HG03025 (cell line): ENCODE measurements around the gene SPATA31C1.
"Not testable (repeated sequence)": the region's sequence is repeated elsewhere in the genome, so short reads cannot be mapped to it uniquely, and the experiment has no call there.

ENCODE experiments used
- ATAC-seq: cut with Tn5 transposase; IDR thresholded peaks from one replicate; pipeline ENCODE4 v1.9.1; 2021; ENCODE audit warnings: mild to moderate bottlenecking, moderate library complexity; ENCODE audit not compliant: unreplicated experiment, low FRiP score

The SPATA31C1 gene

DNA sequence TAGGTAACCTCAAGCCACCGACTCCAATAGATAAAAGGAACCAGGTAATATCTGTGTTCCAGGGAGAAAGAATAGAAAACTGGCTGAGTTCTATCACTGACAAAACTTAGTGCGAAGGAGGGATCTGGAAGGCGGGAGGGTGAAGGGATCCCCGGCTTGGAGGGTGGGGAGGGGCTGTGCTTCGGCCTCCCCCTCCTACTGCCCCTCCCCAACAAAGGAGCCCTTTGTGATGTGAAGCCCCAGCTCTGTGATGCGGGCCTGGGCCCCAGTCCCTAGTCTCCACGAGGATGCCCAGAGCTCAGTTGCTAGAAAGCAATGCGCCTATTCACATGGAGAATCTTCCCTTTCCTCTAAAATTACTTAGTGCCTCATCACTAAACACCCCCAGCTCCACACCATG is at the start of gene SPATA31C1:
Gene SPATA31C1 (plus strand): TSS at position 301 of the 400 bp plus-strand sequence.
- not testable (repeated sequence) for ATAC-seq

DNA sequence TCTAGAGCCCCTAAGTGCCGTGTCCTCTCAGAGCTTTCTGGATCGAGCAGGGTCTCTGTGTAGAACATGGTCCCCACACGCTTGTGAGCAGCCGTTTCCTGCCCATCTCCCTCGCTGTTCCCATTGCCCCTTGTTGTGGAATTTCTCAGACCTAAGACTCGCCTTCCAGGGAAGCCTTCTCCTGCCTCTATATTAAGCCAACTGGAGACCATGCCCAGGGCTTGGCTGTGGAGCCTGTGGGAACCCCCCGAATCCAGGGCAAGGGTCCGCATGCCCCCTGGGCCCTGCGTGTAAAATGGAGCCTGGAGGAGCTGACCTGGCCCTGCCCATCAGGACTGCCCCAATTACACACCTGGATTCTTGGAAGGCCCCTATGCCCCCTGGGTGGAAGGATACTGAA is 49.6 kb upstream of the SPATA31C1 start:
- no peak for ATAC-seq

DNA sequence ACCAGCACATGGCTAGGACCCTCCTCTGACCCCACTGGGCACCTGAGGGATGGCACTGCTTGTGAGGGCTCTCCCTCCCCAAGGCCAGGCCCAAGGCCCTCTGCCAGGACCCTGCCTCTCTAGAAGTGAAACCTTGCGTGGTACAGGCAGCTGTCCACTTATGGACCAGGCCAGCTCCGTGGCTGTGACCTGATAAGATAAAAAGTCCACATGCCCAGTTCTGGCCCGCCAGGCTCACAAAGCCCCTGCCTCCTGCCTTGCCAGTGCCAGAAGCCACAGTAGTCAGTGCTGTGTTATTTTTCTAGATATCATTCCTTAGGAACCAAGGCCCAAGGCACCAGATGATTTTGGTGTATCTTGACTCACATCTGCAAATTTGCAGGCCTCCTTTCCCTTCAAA is 49.1 kb upstream of the SPATA31C1 start:
- ATAC-seq: no peak

DNA sequence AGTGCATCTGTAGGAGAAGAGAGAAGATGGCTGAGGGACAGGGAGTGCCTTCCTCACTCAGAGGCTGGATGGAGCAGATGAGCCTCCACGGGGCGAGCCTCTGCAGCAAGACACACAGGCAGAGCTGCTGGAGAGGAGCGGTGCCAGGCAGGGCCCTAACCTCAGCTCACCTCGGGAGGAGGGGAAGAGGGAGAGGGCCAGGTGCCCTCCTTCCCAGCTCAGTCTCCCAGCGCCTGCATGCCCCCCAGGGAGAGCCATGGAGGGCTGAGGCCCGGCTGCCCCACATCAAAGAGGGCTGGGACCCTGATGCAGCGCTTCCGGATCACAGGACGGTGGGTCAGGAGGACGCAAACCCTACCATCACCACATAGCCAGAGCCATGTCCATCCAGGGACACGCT is 48.7 kb upstream of the SPATA31C1 start:
- no peak for ATAC-seq

DNA sequence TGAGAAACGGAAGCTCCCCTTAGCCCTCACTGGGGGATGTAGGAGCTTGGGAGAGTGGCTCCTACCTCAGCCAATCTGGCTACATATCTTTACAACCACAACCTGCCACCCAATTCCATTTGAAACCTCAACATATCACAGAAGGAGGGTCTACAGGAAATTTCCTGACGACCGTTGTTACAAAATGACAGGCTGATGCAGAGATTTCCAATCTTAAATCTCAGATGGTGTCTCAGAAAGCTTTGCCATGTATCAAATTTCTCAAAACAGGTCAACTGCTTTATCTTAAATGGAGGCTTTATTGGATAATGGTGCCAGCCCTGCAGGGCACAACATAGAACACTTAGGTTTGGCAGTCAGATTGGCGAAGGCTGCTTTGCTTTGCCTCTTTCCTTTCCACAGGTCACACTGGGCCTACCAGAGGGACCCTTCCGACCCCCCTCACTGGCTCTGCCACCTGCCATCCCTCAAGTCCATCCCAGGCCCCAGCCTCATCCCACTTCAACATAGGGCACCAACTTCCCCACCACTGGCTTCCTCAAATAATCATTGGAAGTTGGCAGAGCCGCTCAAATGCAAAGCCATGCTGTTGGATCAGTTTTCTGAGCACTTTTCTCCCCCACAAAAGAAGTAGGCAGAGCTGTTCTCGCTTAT is 46.2 kb upstream of the SPATA31C1 start:
- ATAC-seq: no peak

DNA sequence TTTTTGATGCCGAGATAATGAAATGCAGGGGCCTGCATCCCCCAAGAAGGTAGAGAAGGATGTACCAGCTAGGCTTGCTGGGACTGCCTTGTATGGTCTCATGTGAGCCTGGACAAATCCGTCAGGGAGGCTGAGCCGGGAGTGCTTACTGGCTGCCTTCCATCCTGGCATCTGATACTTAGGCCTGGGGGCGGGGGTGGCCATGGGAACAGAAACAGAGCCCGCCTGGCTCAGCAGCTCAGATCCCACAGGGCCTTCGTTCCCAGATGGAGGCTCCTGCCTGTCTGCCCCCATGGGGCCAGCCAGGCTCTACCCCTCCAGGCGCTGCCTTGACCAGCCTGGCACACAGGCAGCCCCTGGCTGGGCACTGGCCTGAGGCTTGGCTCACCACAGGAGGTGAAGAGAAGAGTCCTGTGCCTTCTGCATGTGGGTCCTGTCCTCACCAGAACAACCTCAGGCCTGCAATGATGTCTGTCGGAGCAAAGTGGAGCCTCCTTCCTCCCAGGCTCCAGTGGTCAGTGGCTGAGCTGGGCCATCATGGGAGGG is 45.6 kb upstream of the SPATA31C1 start:
- ATAC-seq: no peak

DNA sequence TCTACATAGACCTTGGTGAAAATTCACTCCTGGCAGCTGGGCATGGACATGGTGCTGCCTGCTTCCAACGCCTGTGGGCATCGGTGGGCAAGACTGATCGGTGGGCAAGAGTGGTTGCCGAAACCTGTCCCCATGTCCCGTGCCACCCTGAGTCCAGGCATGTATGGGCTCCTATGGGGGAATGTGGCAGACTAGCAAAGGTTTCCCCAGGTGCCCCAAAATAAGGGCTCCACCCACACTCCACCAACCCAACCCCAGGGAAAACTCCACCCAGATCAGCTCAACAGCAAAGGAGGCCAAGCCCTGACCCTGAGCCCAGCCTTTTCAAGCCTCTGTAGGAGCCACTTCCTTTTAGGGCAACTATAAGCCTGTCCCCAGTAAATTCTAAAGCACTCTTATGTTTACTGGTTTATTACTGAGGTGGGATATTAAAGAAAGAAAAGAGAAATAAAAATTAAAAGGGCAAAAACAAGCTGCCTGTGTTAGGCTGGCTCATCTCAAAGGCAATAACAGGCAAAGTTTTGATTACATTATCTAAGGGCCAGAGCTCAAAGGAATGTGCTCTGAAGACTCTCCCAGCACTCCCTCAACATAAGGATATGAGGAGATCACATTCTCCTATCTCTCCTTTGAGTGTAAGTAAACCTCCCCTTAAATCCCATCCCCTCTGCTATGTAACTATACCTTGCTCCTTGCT is 44.0 kb upstream of the SPATA31C1 start:
- ATAC-seq: no peak

DNA sequence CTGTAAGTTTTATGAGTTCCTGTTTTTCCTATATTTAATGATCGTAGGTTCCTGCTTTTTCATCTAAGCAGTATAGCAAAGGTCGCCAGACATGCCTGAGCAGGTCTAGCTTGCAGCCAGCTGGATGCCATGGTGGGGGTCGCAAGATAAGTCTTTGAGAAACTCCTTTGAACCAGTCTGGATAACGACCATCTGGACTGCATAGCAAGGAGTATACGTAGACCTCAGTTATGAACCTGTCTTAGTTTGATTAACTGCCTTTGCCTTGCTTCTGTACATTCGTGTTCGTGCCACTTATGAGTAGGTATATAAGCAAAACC is 43.5 kb upstream of the SPATA31C1 start:
- ATAC-seq: no peak

DNA sequence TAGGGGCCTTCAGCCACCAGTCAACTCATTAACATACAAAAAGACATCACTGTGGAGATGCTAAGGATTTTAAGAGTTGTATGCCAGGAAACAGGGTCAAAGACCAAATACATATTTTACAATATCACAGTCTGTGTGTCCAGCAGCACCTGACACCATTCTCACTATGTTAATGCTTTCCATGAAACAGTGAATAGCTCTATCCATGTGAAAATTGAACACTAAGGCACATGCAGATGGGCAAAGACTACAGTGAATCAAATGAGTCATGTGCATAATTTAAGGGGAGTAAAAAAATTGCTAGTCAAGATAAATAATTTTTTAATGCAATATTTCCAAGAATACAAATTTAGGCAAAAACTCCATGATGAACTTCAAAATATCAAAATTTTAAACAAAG is 42.7 kb upstream of the SPATA31C1 start:
- no peak for ATAC-seq

DNA sequence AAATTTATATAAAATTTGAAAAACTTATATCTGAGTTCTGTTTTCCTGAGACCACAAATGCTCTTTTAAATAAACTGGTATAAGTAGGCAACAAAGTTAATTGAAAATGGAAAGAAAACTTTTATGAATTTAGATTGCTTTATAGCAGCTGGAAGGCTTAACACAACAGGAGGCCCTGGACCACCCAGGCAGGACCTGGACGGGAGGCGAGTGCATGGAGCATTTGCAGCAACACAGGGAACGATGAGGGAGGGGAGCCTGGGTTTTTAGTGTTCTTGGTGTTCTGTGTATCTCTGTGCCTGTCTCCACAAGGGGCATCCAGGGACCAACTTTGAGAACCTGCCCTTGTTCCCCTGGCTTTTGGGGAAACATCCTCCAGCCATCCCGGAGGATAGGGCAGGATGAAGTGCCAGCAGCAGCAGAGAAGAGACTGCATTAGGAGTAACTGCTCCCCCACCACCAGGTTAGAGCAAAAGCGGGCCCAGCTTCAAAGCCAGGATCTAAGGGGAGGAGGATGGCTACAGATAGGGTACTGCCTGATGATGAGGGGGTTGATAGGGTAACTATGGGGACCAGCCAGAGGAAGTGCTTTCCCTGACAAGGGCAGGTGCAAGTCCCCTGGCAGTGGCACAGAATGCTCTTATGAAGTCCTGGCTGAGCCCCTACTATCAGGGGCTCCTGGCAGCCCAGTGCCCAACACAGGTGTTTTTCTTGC is 41.8 kb upstream of the SPATA31C1 start:
- ATAC-seq: no peak

DNA sequence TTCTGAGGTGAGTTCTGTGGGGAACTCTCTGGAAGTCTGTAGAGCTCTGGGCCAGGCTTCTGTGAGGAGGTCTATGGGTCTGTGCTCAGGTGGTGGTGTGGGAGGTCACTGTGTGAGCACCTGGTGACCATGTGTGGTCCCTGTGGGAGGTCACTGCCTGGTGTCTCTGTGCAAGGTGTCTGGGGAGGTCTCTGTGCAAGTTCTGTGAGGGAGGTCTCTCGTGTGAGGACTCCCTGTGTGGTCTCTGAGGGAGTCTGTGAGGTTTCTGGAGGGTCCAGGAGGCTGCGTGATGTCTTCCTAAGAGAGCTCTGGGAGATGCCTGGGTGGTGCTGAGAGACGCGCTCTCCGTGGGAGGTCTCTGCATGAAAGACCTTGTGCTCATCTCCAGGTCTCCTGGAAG is 41.1 kb upstream of the SPATA31C1 start:
- ATAC-seq: no peak

DNA sequence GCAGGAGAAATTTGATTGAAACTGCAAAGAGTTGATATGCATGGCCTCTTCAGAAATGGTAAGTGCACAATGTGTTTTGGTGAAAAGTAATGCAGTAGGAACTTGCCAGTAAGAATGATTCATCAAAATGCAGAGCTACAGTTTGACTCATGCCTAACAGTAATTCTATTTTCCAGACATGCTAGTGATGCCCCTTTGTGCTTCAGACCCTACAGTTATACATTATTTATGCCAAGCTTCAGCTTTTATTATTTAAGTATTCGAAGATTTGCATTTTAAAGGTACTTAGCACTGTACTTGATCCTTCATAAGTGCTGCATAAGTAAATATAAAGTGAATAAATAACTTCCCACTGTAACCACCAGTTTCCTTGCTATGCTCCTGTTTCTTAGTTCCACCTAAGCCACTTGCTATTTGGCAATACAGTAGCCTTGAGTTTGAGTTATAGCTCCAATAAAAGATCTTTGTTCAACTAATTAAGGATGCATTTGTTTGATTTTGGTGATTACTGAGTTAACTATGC is 38.7 kb upstream of the SPATA31C1 start:
- ATAC-seq: no peak

DNA sequence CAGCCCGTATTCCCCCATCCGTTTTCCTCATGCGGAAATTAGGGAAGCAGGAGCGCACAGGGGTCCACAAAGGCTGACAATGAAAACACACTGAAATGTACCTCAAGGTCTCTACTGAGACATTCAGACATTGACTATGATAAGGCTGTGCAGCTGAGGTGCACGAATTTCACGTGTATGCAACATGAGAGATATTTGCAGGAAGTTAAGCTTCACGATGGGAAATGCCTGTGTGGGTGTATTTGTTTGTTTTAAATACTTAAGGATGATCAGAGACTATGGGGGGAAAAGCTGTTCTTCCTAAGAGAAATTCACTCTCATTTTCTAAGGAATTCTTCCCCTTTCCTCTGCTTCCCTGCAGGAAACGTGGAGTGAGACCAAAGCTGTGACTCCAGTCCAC is 37.6 kb upstream of the SPATA31C1 start:
- ATAC-seq: no peak

DNA sequence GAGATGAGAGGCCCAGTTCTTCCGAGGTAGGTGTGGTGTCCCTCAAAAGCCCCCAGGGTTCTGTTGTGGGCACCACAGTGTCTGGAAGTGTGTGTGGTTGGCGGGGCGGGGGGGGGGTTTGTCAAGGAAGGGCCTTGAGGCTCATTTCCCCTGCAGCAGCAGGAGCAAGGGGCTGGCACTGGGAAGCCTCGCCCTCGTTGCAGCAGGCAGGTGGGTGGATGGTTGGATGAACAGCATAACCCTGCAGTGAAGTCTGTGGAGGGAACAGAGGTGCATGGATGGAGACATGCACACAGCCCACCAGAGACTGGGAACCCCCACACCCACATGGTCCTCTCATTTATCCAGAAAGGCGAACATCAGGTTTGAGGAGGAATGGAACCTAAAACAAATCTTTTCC is 37.1 kb upstream of the SPATA31C1 start:
- no peak for ATAC-seq

DNA sequence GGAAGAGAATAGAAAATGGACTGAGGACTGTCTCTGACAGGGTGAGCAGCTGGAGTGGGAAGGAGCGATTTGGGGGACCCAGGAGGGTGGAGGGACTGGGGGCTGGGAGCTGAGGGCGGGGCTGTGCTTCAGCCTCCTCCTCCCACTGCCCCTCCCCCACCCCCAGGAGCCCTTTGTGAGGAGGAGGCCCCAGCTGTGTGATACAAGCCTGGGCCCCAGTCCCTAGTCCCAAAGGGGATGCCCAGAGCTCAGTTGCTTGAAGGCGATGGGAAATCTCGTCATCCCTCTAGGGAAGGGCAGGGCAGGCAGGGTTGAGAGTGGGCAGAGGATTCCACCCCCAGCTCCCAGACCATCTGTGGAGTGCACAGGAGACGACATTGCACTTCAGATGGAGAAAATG is 35.1 kb upstream of the SPATA31C1 start, which contains the start of gene SPATA31E1:
Gene SPATA31E1 (plus strand): TSS at position 251 of the 400 bp plus-strand sequence. CDS start 15 bp downstream, at position 266.
- no peak for ATAC-seq

DNA sequence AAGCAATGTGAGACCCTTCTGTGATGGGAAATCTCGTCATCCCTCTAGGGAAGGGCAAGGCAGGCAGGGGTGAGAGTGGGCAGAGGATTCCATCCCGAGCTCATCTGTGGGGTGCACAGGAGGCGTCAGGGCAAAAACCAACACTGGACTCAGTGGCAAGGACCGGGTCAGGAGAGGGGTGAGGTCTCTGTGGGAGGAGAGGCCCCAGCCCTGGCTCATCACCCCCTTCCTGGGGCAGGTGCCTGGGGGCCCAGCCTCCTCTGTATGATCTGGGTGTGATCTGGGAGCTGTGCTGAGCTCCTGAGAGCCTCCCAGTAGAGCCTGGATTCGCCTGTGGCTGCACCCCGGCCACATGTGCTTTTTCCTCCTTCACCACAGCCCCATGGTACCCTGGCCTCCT is 34.5 kb upstream of the SPATA31C1 start:
- no peak for ATAC-seq

DNA sequence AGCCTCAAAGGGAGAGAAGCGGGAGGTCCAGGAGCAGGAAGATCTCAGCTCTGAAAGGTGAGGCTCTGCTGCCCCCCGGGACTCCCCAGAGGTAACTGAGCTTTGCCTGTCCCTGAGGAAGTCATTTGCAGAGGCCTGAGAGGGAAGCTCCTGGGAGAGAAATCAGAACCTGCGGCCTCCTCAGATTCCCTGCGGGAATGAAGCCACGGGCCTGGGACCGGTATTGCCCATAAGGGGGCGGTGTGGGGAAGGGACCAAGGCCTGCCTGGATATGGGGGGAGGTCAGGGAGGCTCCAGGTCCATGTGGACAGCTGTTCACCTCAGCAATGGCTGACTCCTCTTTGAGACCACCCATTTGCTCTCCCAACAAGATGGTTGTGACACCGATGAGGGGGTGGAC is 33.8 kb upstream of the SPATA31C1 start:
- ATAC-seq: no peak

DNA sequence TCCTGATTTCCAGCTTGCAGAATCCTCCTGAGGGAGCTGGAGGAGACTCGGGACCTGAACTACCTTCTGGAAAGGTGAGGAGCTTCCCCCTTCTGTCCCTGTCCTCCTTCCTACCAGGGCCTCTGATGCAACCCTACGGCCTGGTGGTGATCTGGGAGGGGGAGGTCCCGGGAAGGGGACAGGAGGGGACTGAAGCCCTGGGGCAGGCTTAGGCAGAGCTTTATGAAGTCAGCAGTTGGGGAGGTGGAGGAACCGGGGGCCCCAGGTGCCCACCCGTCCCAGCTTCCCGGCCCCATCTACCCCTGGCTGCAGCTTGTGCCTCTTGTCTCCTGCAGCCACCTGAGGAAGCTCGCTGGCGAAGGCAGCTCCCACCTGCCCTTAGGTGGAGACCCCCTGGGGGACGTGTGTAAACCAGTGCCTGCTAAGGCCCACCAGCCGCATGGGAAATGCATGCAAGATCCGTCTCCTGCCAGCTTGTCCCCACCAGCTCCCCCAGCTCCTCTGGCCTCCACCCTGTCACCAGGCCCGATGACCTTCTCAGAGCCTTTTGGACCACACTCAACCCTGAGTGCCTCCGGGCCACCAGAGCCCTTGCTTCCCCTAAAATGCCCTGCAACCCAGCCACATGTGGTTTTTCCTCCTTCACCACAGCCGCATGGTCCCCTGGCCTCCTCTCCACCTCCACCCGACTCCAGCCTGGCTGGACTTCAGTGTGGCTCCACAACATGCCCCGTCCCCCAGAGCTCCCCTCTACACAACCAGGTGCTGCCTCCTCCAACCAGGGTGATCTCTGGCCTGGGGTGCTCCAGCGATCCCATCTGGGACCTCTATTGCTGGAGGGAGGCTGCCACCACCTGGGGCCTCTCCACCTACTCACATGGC is 32.9 kb upstream of the SPATA31C1 start:
- no peak for ATAC-seq

DNA sequence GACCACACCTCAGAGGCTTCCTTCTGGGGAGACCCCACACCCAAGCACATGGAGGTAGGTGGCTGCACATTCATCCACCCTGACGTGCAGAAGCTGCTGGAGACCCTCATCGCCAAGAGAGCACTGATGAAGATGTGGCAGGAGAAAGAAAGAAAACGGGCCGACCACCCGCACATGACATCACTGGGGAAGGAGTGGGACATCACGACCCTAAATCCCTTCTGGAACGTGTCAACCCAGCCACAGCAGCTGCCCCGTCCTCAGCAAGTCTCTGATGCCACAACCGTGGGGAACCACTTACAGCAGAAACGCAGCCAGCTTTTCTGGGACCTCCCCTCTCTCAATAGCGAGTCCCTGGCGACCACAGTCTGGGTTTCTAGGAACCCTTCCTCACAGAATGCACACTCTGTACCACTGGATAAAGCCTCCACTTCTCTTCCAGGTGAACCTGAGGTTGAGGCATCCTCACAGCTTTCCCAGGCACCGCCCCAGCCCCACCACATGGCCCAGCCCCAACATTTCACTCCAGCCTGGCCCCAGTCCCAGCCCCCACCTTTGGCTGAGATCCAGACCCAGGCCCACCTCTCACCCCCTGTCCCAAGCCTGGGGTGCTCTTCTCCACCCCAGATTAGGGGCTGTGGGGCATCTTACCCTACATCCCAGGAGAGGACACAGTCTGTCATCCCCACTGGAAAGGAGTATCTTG is 32.1 kb upstream of the SPATA31C1 start:
- no peak for ATAC-seq
